Measurements from ENCODE around the gene MORN2. TPM values are rescaled to one million over a fixed set of nuclear protein-coding genes. Genes with fewer than 3 reads are reported as not detected.

MORN2 gene
- polyA plus RNA-seq, 1 donor from 2014 or later, result 116 TPM

GRCh38 chr2:38905251-38905650, 29.5 kb downstream of the MORN2 start:
- H3K4me2 ChIP-seq (ENCODE audit: low read length), result no peak overlapping the region
- no peaks in the 10 kb centered on the region for H3K9me3 ChIP-seq (ENCODE audit: low read length)
- no peaks in the 10 kb centered on the region for H3K9me2 ChIP-seq (ENCODE audit: insufficient read depth, low read length)
- TF ChIP-seq REST (IDR thresholded peaks at IDR 0.05; ENCODE audit: borderline replicate concordance), result no peak
- TF ChIP-seq POLR2AphosphoS5 (IDR thresholded peaks at IDR 0.05), result no peak
- TF ChIP-seq EP300 (conservative IDR thresholded peaks at IDR 0.05; ENCODE audit: poor library complexity, severe bottlenecking), result no peak
- no peak for TF ChIP-seq EZH2 (IDR thresholded peaks at IDR 0.05; ENCODE audit: borderline replicate concordance, insufficient read depth, low read length, poor library complexity, severe bottlenecking)
- no peak for TF ChIP-seq RAD21 (conservative IDR thresholded peaks at IDR 0.05)
- no peak for TF ChIP-seq MXI1 (conservative IDR thresholded peaks at IDR 0.05; ENCODE audit: poor library complexity, severe bottlenecking)
- no peak for TF ChIP-seq TAF1 (IDR thresholded peaks at IDR 0.05; ENCODE audit: low read depth)
- no peak for TF ChIP-seq SMC3 (conservative IDR thresholded peaks at IDR 0.05; ENCODE audit: poor library complexity)
- no peak for TF ChIP-seq CTCF (IDR thresholded peaks at IDR 0.05; ENCODE audit: poor library complexity, severe bottlenecking)
- H3F3A ChIP-seq (ENCODE audit: insufficient read depth, low read length, poor library complexity, severe bottlenecking), result no peaks in the 10 kb centered on the region
- no peak overlapping the region for H3K9ac ChIP-seq (ENCODE audit: low read length)
- no peak overlapping the region for H3K4me3 ChIP-seq (ENCODE audit: low read length)
- no peak overlapping the region for H3K27ac ChIP-seq (ENCODE audit: low read length)
- H3K36me3 ChIP-seq (ENCODE audit: insufficient read depth, low read length), result no peaks in the 10 kb centered on the region
- H3K27me3 ChIP-seq (ENCODE audit: insufficient read depth, low read depth, low read length), result no peaks in the 10 kb centered on the region
- no peak overlapping the region for H2AFZ ChIP-seq (ENCODE audit: low read depth, low read length)
- no peaks in the 10 kb centered on the region for H4K20me1 ChIP-seq (ENCODE audit: insufficient read depth)
- H3K79me2 ChIP-seq (replicated peaks; ENCODE audit: insufficient read depth, low read length), result no peaks in the 10 kb centered on the region

- TF ChIP-seq EZH2 (IDR thresholded peaks at IDR 0.05; ENCODE audit: borderline replicate concordance, insufficient read depth, low read length, poor library complexity, severe bottlenecking) (no peak), RAD21 (conservative IDR thresholded peaks at IDR 0.05) (no peak), SMC3 (conservative IDR thresholded peaks at IDR 0.05; ENCODE audit: poor library complexity) (no peak), REST (IDR thresholded peaks at IDR 0.05; ENCODE audit: borderline replicate concordance) (no peak), POLR2AphosphoS5 (IDR thresholded peaks at IDR 0.05) (no peak), TAF1 (IDR thresholded peaks at IDR 0.05; ENCODE audit: low read depth) (no peak), MXI1 (conservative IDR thresholded peaks at IDR 0.05; ENCODE audit: poor library complexity, severe bottlenecking) (no peak), EP300 (conservative IDR thresholded peaks at IDR 0.05; ENCODE audit: poor library complexity, severe bottlenecking) (no peak), CTCF (IDR thresholded peaks at IDR 0.05; ENCODE audit: poor library complexity, severe bottlenecking) (no peak)
- no peak overlapping the region for H3K4me3 ChIP-seq (ENCODE audit: low read length)
- H3K9ac ChIP-seq (ENCODE audit: low read length), result no peak overlapping the region
Observed at GRCh38 chr2:38907242-38907641, 31.5 kb downstream of the MORN2 start.

More at GRCh38 chr2:38907242-38907641, 31.5 kb downstream of the MORN2 start:
- Histone ChIP-seq H3K9me3 (ENCODE audit: low read length) (no peaks in the 10 kb centered on the region), H4K20me1 (ENCODE audit: insufficient read depth) (no peaks in the 10 kb centered on the region), H3K9me2 (ENCODE audit: insufficient read depth, low read length) (no peaks in the 10 kb centered on the region), H3K36me3 (ENCODE audit: insufficient read depth, low read length) (no peaks in the 10 kb centered on the region), H3K79me2 (replicated peaks; ENCODE audit: insufficient read depth, low read length) (no peaks in the 10 kb centered on the region), H3K4me2 (ENCODE audit: low read length) (no peak overlapping the region), H2AFZ (ENCODE audit: low read depth, low read length) (no peak overlapping the region), H3K27me3 (ENCODE audit: insufficient read depth, low read depth, low read length) (no peaks in the 10 kb centered on the region), H3F3A (ENCODE audit: insufficient read depth, low read length, poor library complexity, severe bottlenecking) (no peaks in the 10 kb centered on the region), H3K27ac (ENCODE audit: low read length) (no peak overlapping the region)
